ENCODE data around the gene P4HA1. TPM values are rescaled to one million over a fixed set of nuclear protein-coding genes. Genes with fewer than 3 reads are reported as not detected.

Gene P4HA1
- total and polyA plus RNA-seq, 9 of the 15 experiments (the other 6 are each of a cell fraction or from before 2014, with no cell fraction given) = 20.2 to 177 (median 28.6) TPM

GRCh38 chr10:73096041-73096448 is 621 bp downstream of the P4HA1 start (continued):
- TF ChIP-seq, protein P1, sequence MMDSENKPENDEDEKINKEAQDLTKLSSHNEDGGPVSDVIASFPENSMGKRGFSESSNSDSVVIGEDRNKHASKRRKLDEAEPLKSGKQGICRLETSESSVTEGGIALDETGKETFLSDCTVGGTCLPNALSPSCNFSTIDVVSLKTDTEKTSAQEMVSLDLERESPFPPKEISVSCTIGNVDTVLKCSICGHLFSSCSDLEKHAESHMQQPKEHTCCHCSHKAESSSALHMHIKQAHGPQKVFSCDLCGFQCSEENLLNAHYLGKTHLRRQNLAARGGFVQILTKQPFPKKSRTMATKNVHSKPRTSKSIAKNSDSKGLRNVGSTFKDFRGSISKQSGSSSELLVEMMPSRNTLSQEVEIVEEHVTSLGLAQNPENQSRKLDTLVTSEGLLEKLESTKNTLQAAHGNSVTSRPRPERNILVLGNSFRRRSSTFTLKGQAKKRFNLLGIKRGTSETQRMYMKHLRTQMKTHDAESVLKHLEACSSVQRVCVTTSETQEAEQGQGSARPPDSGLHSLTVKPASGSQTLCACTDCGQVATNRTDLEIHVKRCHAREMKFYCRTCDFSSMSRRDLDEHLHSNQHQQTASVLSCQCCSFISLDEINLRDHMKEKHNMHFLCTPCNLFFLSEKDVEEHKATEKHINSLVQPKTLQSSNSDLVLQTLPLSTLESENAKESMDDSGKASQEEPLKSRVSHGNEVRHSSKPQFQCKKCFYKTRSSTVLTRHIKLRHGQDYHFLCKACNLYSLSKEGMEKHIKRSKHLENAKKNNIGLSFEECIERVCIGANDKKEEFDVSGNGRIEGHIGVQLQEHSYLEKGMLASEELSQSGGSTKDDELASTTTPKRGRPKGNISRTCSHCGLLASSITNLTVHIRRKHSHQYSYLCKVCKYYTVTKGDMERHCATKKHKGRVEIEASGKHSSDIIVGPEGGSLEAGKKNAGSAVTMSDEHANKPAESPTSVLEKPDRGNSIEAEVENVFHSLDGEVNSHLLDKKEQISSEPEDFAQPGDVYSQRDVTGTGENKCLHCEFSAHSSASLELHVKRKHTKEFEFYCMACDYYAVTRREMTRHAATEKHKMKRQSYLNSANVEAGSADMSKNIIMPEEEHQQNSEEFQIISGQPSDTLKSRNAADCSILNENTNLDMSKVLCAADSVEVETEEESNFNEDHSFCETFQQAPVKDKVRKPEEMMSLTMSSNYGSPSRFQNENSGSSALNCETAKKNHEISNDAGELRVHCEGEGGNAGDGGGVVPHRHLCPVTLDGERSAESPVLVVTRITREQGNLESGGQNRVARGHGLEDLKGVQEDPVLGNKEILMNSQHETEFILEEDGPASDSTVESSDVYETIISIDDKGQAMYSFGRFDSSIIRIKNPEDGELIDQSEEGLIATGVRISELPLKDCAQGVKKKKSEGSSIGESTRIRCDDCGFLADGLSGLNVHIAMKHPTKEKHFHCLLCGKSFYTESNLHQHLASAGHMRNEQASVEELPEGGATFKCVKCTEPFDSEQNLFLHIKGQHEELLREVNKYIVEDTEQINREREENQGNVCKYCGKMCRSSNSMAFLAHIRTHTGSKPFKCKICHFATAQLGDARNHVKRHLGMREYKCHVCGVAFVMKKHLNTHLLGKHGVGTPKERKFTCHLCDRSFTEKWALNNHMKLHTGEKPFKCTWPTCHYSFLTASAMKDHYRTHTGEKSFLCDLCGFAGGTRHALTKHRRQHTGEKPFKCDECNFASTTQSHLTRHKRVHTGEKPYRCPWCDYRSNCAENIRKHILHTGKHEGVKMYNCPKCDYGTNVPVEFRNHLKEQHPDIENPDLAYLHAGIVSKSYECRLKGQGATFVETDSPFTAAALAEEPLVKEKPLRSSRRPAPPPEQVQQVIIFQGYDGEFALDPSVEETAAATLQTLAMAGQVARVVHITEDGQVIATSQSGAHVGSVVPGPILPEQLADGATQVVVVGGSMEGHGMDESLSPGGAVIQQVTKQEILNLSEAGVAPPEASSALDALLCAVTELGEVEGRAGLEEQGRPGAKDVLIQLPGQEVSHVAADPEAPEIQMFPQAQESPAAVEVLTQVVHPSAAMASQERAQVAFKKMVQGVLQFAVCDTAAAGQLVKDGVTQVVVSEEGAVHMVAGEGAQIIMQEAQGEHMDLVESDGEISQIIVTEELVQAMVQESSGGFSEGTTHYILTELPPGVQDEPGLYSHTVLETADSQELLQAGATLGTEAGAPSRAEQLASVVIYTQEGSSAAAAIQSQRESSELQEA (IDR thresholded peaks at IDR 0.05; ENCODE audit: low read depth) = no peak
- TF ChIP-seq, protein P2, sequence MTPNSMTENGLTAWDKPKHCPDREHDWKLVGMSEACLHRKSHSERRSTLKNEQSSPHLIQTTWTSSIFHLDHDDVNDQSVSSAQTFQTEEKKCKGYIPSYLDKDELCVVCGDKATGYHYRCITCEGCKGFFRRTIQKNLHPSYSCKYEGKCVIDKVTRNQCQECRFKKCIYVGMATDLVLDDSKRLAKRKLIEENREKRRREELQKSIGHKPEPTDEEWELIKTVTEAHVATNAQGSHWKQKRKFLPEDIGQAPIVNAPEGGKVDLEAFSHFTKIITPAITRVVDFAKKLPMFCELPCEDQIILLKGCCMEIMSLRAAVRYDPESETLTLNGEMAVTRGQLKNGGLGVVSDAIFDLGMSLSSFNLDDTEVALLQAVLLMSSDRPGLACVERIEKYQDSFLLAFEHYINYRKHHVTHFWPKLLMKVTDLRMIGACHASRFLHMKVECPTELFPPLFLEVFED (CRISPR knock-in tag; conservative IDR thresholded peaks at IDR 0.05) = no peak
- no peak for TF ChIP-seq ZNF124 (CRISPR knock-in tag; IDR thresholded peaks at IDR 0.05)
- TF ChIP-seq BACH1 (tag; IDR thresholded peaks at IDR 0.05) = no peak
- TF ChIP-seq NCOA4 (IDR thresholded peaks at IDR 0.05; ENCODE audit: partially characterized antibody) = no peak
- no peak for TF ChIP-seq STAG1 (CRISPR knock-in tag; IDR thresholded peaks at IDR 0.05; ENCODE audit: borderline replicate concordance)
- TF ChIP-seq E2F6 (IDR thresholded peaks at IDR 0.05; ENCODE audit: borderline replicate concordance in 1 of 2, extremely low read depth in 1 of 2, insufficient read depth in 1 of 2, insufficient read length in 1 of 2, low read depth in 1 of 2, low read length in 1 of 2, poor library complexity in 1 of 2, severe bottlenecking in 1 of 2) = no peak
- TF ChIP-seq ZNF217 (CRISPR knock-in tag; IDR thresholded peaks at IDR 0.05) = no peak
- TF ChIP-seq NFE2 (IDR thresholded peaks at IDR 0.05; ENCODE audit: low read depth) = no peak
- TF ChIP-seq CHAMP1 (IDR thresholded peaks at IDR 0.05) = no peak
- TF ChIP-seq NBN (IDR thresholded peaks at IDR 0.05; ENCODE audit: low read depth) = no peak
- no peak for TF ChIP-seq ZNF717 (CRISPR knock-in tag; IDR thresholded peaks at IDR 0.05)
